HepG2 (cell line): ENCODE measurements around the gene CCDC116. TPM values are rescaled to one million over a fixed set of nuclear protein-coding genes. Genes with fewer than 3 reads are reported as not detected.
A peak's percentile ranks its signal among the peaks of the same experiment; 100 is the strongest.

Experiments used
- ATAC-seq: fragments of 200-7000 bp; cut with Tn5 transposase; 3 replicates; pipeline ENCODE4 v1.9.1; 2020; ENCODE audit warnings: mild to moderate bottlenecking, moderate library complexity
- BruUV-seq: library from RNA; stranded (reverse); fragments of 400-500 nt; replicated peaks from 2 replicates; lab custom pipeline; 2021; lab: Mats Ljungman, UMichigan
- CTCF ChIA-PET: fragments of 300-600 bp; formaldehyde crosslinking; extraction: SDS; loops from one replicate; lab custom pipeline; 2021; ENCODE audit warnings: low total read pairs, inconsistent platforms, low intra/inter-chr PET ratio; lab: Yijun Ruan, JAX
- POLR2A ChIA-PET: fragments of 350-600 bp; sonication (Branson Sonifier 250); formaldehyde crosslinking; loops from one replicate; lab custom pipeline; 2020; ENCODE audit warnings: antibody characterized with exemption, inconsistent platforms; lab: Yijun Ruan, JAX
- DNase-seq: peaks from one replicate; pipeline ENCODE4 v3.0.0-alpha.2; 2015; ENCODE audit warnings: low spot score
- FAIRE-seq: peaks from 3 replicates; lab custom pipeline; 2011; peaks lifted over from hg19 to GRCh38; lab: Jason Lieb, UNC
- H2AFZ ChIP-seq: one replicate; pipeline ENCODE4 v1.6.1; 2011; ENCODE audit warnings: low read length, inconsistent platforms
- H3K27ac ChIP-seq: fragments of 300-600 bp; 3 replicates; pipeline ENCODE4 v1.8.0; 2011; ENCODE audit warnings: mixed run types, mild to moderate bottlenecking, mixed read lengths, low read length, inconsistent platforms; ENCODE audit not compliant: insufficient read depth; ENCODE audit errors: extremely low read length
- H3K27me3 ChIP-seq, 2 experiments: fragments of 200-600 bp in 1 of 2; 2 replicates in 1 of 2; 3 replicates in 1 of 2; pipeline versions ENCODE4 v1.6.0 to v1.8.0; 2011; ENCODE audit warnings: low read length in 2 of 2, mild to moderate bottlenecking in 2 of 2, moderate library complexity in 2 of 2, inconsistent platforms in 1 of 2; ENCODE audit not compliant: insufficient read depth in 2 of 2, control insufficient read depth in 1 of 2
- H3K36me3 ChIP-seq, 2 experiments: fragments of 200-600 bp in 1 of 2; replicated peaks in 1 of 2; 2 replicates in 1 of 2; 3 replicates in 1 of 2; pipeline versions ENCODE4 v1.5.1 to v1.8.0; 2011; ENCODE audit warnings: low read length in 2 of 2, inconsistent platforms in 1 of 2; ENCODE audit not compliant: insufficient read depth in 2 of 2, control insufficient read depth in 1 of 2
- H3K4me1 ChIP-seq: 2 replicates; pipeline ENCODE4 v1.5.1; 2012; ENCODE audit warnings: low read length, inconsistent platforms; ENCODE audit not compliant: insufficient read depth
- H3K4me2 ChIP-seq: 2 replicates; pipeline ENCODE4 v1.6.0; 2011; ENCODE audit warnings: low read depth, low read length, inconsistent platforms
- H3K4me3 ChIP-seq, 3 experiments: fragments of 200-600 bp in 1 of 3; sonication (generic), shearing (Covaris generic) in 1 of 3; replicated peaks in 1 of 3; 2 replicates each; pipeline ENCODE4 v1.5.1; 2011 to 2016; ENCODE audit warnings: low read length in 3 of 3, inconsistent platforms in 2 of 3, low read depth in 2 of 3, mild to moderate bottlenecking in 2 of 3, control low read depth in 1 of 3, mixed read lengths in 1 of 3; ENCODE audit not compliant: insufficient read depth in 1 of 3
- H3K79me2 ChIP-seq: one replicate; pipeline ENCODE4 v1.6.1; 2011; ENCODE audit warnings: low read length, inconsistent platforms; ENCODE audit not compliant: insufficient read depth
- H3K9ac ChIP-seq: 2 replicates; pipeline ENCODE4 v1.6.0; 2011; ENCODE audit warnings: mild to moderate bottlenecking, low read depth, low read length, inconsistent platforms; ENCODE audit not compliant: insufficient read depth
- H3K9me3 ChIP-seq: 2 replicates; pipeline ENCODE4 v1.5.1; 2012; ENCODE audit warnings: mild to moderate bottlenecking, low read length
- H4K20me1 ChIP-seq: 2 replicates; pipeline ENCODE4 v1.6.0; 2011; ENCODE audit warnings: inconsistent platforms, mild to moderate bottlenecking, low read length, moderate library complexity; ENCODE audit not compliant: insufficient read depth
- HHEX ChIP-seq: IDR thresholded peaks from 2 replicates; pipeline ENCODE4 v1.6.1; 2016; ENCODE audit warnings: control low read depth
- HOXD1 ChIP-seq: sonication (generic); formaldehyde crosslinking; IDR thresholded peaks from 2 replicates; pipeline ENCODE4 v1.5.0; 2020; ENCODE audit warnings: missing genetic modification reagents
- ZMYM3 ChIP-seq: sonication (generic); formaldehyde crosslinking; IDR thresholded peaks from 2 replicates; pipeline ENCODE4 v1.5.1; 2020; ENCODE audit warnings: mild to moderate bottlenecking, missing genetic modification reagents
- ZNF337 ChIP-seq: sonication (generic); formaldehyde crosslinking; IDR thresholded peaks from 2 replicates; pipeline ENCODE4 v1.5.1; 2020; ENCODE audit warnings: missing genetic modification reagents, low read depth, mild to moderate bottlenecking, borderline replicate concordance
- WGBS: methylation state at CpG from one replicate; pipeline ENCODE4 v1.1.6; 2017; ENCODE audit warnings: low lambda C conversion rate; 5-methylcytosine and 5-hydroxymethylcytosine counted together
- in situ Hi-C: cut with HindIII; loops from 2 replicates; pipeline ENCODE4 v1.10.0; 2017; ENCODE audit warnings: low pct_unique_long_range_greater_than_20kb; ENCODE audit not compliant: extremely low pct_ligation_motif_present
- intact Hi-C: fragments of 100-400 bp; cut with micrococcal nuclease; formaldehyde crosslinking; loops from one replicate; pipeline ENCODE4 v1.10.0; 2022; ENCODE audit not compliant: unreplicated experiment
- polyA plus RNA-seq, 8 experiments: library from polyadenylated mRNA; depleted of rRNA in 3 of 8; stranded (reverse) in 7 of 8; unstranded in 1 of 8; fragments of >200 nt; fragmentation: Illumina TruSeq in 4 of 8; extraction: Trizol in 4 of 8; gene quantifications; 2 replicates each; pipeline versions ENCODE4 v1.2.1 to v1.2.3, GENCODE V29; 2011 to 2016; ENCODE audit warnings: low read depth in 4 of 8, missing spikeins in 1 of 8, mixed read lengths in 1 of 8; ENCODE audit not compliant: insufficient read depth in 1 of 8
- total RNA-seq, 5 experiments: library from RNA; depleted of rRNA; stranded (reverse); fragments of >200 nt; fragmentation: Illumina TruSeq; extraction: Trizol; gene quantifications; 2 replicates each; pipeline ENCODE4 v1.2.3, GENCODE V29; 2016; ENCODE audit warnings: low read depth in 1 of 5
- TF ChIP-seq, protein P1 (sequence below): sonication (generic); formaldehyde crosslinking; IDR thresholded peaks from 2 replicates; pipeline ENCODE4 v1.4.0; 2020; ENCODE audit warnings: missing genetic modification reagents, borderline replicate concordance

CCDC116 gene
- total and polyA plus RNA-seq, 2 of the 13 experiments (the other 11 are each of a cell fraction or from before 2014, with no cell fraction given): 0.15 to 0.33 TPM

DNA sequence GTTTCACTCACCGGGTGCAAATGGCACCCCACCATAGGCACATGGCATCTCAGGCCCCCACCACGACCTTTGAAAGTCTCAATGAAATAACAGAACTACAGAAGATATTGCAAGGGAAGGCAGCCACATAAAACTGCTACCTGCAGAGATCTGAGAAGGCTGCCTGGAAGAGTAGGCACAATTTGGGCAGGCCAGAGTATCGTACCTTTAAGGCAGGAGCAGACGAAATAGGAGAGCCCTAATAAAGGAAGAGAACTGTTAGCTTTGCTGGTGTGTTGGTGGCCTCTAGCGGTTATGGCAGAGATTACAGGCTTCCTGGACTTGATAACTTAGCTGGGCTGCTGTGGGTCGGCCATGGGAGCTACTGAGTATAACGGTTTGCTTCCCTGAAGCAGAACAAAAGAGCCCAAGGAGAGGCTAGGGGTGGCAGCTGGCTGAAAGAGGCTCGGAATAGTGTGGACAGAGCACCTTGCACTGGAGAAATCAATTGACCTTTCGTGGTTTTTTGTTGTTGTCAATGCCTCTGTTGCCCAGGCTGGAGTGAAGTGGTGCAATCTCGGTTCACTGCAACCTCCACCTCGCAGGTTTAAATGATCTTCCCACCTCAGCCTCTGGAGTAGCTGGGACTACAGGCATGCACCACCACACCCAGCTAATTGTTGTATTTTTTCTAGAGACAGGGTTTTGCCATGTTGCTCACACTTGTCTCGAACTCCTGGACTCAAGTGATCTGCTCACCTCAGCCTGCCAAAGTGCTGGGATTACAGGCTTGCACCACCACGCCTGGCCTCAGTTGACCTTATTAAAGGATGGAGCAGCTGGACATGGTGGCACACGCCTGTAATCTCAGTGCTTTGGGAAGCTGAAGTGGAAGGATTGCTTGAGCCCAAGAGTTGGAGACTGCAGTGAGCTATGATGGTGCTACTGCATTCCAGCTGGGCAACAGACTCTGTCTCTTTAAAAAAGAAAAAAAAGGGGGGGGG is 14.3 kb downstream of the CCDC116 start (continued):
- TF ChIP-seq, protein P1, sequence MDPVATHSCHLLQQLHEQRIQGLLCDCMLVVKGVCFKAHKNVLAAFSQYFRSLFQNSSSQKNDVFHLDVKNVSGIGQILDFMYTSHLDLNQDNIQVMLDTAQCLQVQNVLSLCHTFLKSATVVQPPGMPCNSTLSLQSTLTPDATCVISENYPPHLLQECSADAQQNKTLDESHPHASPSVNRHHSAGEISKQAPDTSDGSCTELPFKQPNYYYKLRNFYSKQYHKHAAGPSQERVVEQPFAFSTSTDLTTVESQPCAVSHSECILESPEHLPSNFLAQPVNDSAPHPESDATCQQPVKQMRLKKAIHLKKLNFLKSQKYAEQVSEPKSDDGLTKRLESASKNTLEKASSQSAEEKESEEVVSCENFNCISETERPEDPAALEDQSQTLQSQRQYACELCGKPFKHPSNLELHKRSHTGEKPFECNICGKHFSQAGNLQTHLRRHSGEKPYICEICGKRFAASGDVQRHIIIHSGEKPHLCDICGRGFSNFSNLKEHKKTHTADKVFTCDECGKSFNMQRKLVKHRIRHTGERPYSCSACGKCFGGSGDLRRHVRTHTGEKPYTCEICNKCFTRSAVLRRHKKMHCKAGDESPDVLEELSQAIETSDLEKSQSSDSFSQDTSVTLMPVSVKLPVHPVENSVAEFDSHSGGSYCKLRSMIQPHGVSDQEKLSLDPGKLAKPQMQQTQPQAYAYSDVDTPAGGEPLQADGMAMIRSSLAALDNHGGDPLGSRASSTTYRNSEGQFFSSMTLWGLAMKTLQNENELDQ (CRISPR knock-in tag): no peak
- TF ChIP-seq HOXD1 (CRISPR knock-in tag): peak; percentile 21; the same call in 1 of the 2 replicates
- TF ChIP-seq, all 625 proteins: peak for 29

DNA sequence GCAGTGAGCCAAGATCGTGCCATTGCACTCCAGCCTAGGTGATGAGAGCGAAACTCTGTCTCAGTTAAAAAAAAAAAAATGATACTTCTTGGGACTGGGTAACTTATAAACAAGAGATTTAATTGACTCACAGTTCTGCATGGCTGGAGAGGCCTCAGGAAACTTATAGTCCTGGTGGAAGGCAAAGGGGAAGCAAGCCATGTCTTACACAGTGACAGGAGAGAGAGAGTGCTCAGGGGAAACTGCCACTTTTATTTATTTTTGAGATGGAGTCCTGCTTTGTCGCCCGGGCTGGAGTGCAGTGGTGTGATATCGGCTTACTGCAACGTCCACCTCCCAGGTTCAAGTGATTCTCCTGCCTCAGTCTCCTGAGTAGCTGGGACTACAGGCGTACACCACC is 17.7 kb downstream of the CCDC116 start:
- POLR2A ChIA-PET: interaction anchor here (0.7 kb wide), 1 partner anchor 8 kb away, joined by 4 read pairs; the partner anchor contains the start of gene SDF2L1
- no peak for FAIRE-seq
- no peaks in the 10 kb centered on the region for H3K9me3 ChIP-seq

More for the DNA sequence above, 17.7 kb downstream of the CCDC116 start:
- Histone ChIP-seq H3K36me3 (peaks cover 2 to 21% of the 10 kb centered on the region in 2 experiments; a peak in 4 of 5 replicates), H2AFZ (no peak overlapping the region), H3K4me1 (peaks cover 34% of the 10 kb centered on the region), H3K27ac (no peak overlapping the region), H3K27me3 (no peaks in the 10 kb centered on the region; a peak in 1 of 5 replicates), H3K9ac (no peak overlapping the region), H3K4me2 (no peak overlapping the region), H3K79me2 (peaks cover 2% of the 10 kb centered on the region), H3K4me3 (no peak overlapping the region), H4K20me1 (no peaks in the 10 kb centered on the region)
- no TSS peak for BruUV-seq
- WGBS: 91% methylated on average over 7 of the region's 7 CpGs
- DNase-seq (no peak), ATAC-seq (no peak)
- in situ Hi-C loops (no loop called here), intact Hi-C loops (no loop called here)
- CTCF ChIA-PET: no interaction called here
- TF ChIP-seq HHEX (CRISPR knock-in tag): no peak
- no peak for TF ChIP-seq ZMYM3
- no peak for TF ChIP-seq ZNF337
- TF ChIP-seq, all 625 proteins: peak for 0
